ENCODE results near the gene USB1.

DNA sequence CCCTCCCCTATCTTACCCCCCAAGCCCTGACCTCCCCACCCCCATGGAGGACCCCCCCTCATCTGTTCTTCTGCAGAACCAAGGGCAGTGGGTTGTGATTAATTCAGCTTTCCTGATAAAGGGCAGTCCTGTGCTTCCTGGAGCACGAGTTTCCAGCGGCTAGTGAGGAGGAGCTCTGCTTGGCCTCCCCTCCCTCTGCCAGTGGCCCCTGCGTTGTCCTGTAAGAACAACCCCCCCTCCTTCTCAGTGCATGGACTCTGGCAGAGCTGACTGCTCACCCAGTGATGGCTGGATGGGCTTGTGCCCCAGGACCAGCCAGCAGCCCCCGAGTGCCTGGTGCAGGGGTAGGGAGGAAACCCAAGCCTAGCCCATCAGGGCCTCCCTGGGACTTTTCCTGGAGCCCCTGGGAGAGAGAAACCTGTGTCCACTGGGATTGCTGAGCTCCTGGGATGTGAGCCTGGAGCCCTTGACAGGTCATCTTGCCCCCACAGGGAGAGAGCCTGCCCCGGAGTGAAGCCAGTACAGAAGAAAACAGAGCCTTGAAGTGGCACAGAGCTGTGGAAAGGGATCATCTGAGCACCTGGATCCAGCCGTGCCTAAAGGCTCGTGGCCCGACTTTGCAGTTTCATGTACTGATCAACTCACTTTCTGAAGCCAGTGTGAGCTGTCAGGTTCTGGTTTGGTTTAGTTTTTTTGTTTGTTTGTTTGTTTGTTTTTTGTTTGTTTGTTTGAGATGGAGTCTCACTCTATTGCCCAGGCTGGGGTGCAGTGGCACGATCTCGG lies 50.8 kb downstream of the USB1 start:
- TF ChIP-seq, protein P1, sequence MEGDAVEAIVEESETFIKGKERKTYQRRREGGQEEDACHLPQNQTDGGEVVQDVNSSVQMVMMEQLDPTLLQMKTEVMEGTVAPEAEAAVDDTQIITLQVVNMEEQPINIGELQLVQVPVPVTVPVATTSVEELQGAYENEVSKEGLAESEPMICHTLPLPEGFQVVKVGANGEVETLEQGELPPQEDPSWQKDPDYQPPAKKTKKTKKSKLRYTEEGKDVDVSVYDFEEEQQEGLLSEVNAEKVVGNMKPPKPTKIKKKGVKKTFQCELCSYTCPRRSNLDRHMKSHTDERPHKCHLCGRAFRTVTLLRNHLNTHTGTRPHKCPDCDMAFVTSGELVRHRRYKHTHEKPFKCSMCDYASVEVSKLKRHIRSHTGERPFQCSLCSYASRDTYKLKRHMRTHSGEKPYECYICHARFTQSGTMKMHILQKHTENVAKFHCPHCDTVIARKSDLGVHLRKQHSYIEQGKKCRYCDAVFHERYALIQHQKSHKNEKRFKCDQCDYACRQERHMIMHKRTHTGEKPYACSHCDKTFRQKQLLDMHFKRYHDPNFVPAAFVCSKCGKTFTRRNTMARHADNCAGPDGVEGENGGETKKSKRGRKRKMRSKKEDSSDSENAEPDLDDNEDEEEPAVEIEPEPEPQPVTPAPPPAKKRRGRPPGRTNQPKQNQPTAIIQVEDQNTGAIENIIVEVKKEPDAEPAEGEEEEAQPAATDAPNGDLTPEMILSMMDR (IDR thresholded peaks at IDR 0.05), result no peak
- TF ChIP-seq POLR2A (IDR thresholded peaks at IDR 0.05), result no peak
- no peak for TF ChIP-seq POLR2AphosphoS5 (IDR thresholded peaks at IDR 0.05)
- TF ChIP-seq EP300 (IDR thresholded peaks at IDR 0.05), result no peak

Measured in gastroesophageal sphincter (tissue), 3 donors.